H1 (cell line): ENCODE results near the gene SLC25A11. TPM values are rescaled to one million over a fixed set of nuclear protein-coding genes. Genes with fewer than 3 reads are reported as not detected.

Source experiments
- CTCF ChIA-PET: fragments of 300-600 bp; sonication (Branson Sonifier 250); formaldehyde crosslinking; loops from one replicate; lab custom pipeline; 2021; ENCODE audit not compliant: partially characterized antibody; lab: Charles Lee
- POLR2A ChIA-PET: fragments of 300-600 bp; sonication (Branson Sonifier 250); formaldehyde crosslinking; loops from one replicate; lab custom pipeline; 2021; ENCODE audit warnings: inconsistent platforms; ENCODE audit not compliant: partially characterized antibody; lab: Charles Lee
- DNase-seq, 2 experiments: peaks; one replicate each; pipeline versions ENCODE4 v3.0.0 to v3.0.0-alpha.2; 2010 to 2022; ENCODE audit warnings: low spot score in 2 of 2, low read depth in 1 of 2, mixed read lengths in 1 of 2
- FAIRE-seq: peaks from 2 replicates; lab custom pipeline; 2011; peaks lifted over from hg19 to GRCh38; lab: Jason Lieb, UNC
- H2AFZ ChIP-seq: 2 replicates; pipeline ENCODE4 v1.8.1; 2012; ENCODE audit warnings: low read length, inconsistent platforms
- H2AK5ac ChIP-seq: 2 replicates; pipeline ENCODE4 v1.6.1; 2013; ENCODE audit warnings: low read depth, low read length
- H2BK120ac ChIP-seq: replicated peaks from 2 replicates; pipeline ENCODE3; 2013; ENCODE audit warnings: low read depth, low read length, inconsistent platforms
- H2BK12ac ChIP-seq: 2 replicates; pipeline ENCODE4 v1.6.1; 2013; ENCODE audit warnings: low read depth, low read length
- H2BK15ac ChIP-seq: 2 replicates; pipeline ENCODE4 v1.6.1; 2013; ENCODE audit warnings: low read length
- H2BK20ac ChIP-seq: 2 replicates; pipeline ENCODE4 v1.6.1; 2013; ENCODE audit warnings: low read length
- H2BK5ac ChIP-seq: 2 replicates; pipeline ENCODE4 v1.6.1; 2013; ENCODE audit warnings: low read depth, low read length
- H3K14ac ChIP-seq: 2 replicates; pipeline ENCODE4 v1.6.1; 2013; ENCODE audit warnings: inconsistent platforms; ENCODE audit not compliant: insufficient read length
- H3K18ac ChIP-seq: 2 replicates; pipeline ENCODE4 v1.6.1; 2013; ENCODE audit warnings: low read length; ENCODE audit errors: extremely low read depth
- H3K23ac ChIP-seq: 2 replicates; pipeline ENCODE4 v1.6.1; 2013; ENCODE audit warnings: inconsistent platforms; ENCODE audit not compliant: insufficient read length
- H3K23me2 ChIP-seq: 2 replicates; pipeline ENCODE4 v1.6.1; 2013; ENCODE audit warnings: low read depth, low read length
- H3K27ac ChIP-seq: 2 replicates; pipeline ENCODE4 v1.6.1; 2011; ENCODE audit warnings: low read depth, low read length, inconsistent platforms
- H3K27me3 ChIP-seq, 4 experiments: replicated peaks in 1 of 4; 1 replicate in 1 of 4; 2 replicates in 3 of 4; pipeline versions ENCODE4 v1.6.1 to v1.8.1; 2011 to 2013; ENCODE audit warnings: low read length in 3 of 4, mild to moderate bottlenecking in 3 of 4, inconsistent platforms in 2 of 4, mixed read lengths in 2 of 4, moderate library complexity in 1 of 4; ENCODE audit not compliant: control insufficient read depth in 3 of 4, insufficient read depth in 3 of 4; ENCODE audit errors: extremely low read depth in 1 of 4
- H3K36me3 ChIP-seq, 4 experiments: 2 replicates each; pipeline versions ENCODE4 v1.6.1 to v1.8.1; 2011 to 2013; ENCODE audit warnings: mild to moderate bottlenecking in 4 of 4, low read length in 3 of 4, moderate library complexity in 2 of 4, control low read depth in 1 of 4, inconsistent platforms in 1 of 4; ENCODE audit not compliant: insufficient read depth in 4 of 4, control insufficient read depth in 2 of 4
- H3K4ac ChIP-seq: replicated peaks from 2 replicates; pipeline ENCODE3; 2013; ENCODE audit warnings: low read length, low read depth, mixed read lengths, inconsistent platforms; ENCODE audit not compliant: insufficient read length
- H3K4me1 ChIP-seq, 4 experiments: replicated peaks in 1 of 4; 1 replicate in 1 of 4; 2 replicates in 3 of 4; pipeline versions ENCODE4 v1.6.1 to v1.8.1; 2011 to 2013; ENCODE audit warnings: low read length in 3 of 4, inconsistent platforms in 2 of 4, mixed read lengths in 1 of 4; ENCODE audit not compliant: insufficient read depth in 4 of 4, control insufficient read depth in 3 of 4
- H3K4me2 ChIP-seq, 2 experiments: 2 replicates each; pipeline versions ENCODE4 v1.6.1 to v1.8.1; 2011 to 2013; ENCODE audit warnings: low read depth in 2 of 2, low read length in 2 of 2, control low read depth in 1 of 2, inconsistent platforms in 1 of 2, mild to moderate bottlenecking in 1 of 2; ENCODE audit not compliant: insufficient read depth in 1 of 2
- H3K4me3 ChIP-seq, 4 experiments: fragments of 200-600, 300-600 bp in 1 of 4; sonication (generic), shearing (Covaris generic), sonication (Bioruptor Twin) in 1 of 4; 2 replicates each; pipeline versions ENCODE4 v1.5.1 to v1.8.1; 2011 to 2016; ENCODE audit warnings: low read length in 4 of 4, low read depth in 3 of 4, control low read depth in 2 of 4, inconsistent platforms in 2 of 4, mild to moderate bottlenecking in 2 of 4, mixed read lengths in 1 of 4, moderate library complexity in 1 of 4; ENCODE audit not compliant: insufficient read depth in 2 of 4; ENCODE audit errors: extremely low read depth in 1 of 4
- H3K56ac ChIP-seq: replicated peaks from 2 replicates; pipeline ENCODE3; 2013; ENCODE audit warnings: low read depth, mild to moderate bottlenecking, mixed read lengths, low read length, inconsistent platforms; ENCODE audit not compliant: insufficient read length
- H3K79me1 ChIP-seq: 2 replicates; pipeline ENCODE4 v1.6.1; 2013; ENCODE audit warnings: low read depth, low read length, control low read depth
- H3K79me2 ChIP-seq, 2 experiments: 2 replicates each; pipeline versions ENCODE4 v1.6.1 to v1.8.1; 2012 to 2013; ENCODE audit warnings: low read length in 2 of 2, mild to moderate bottlenecking in 2 of 2, inconsistent platforms in 1 of 2; ENCODE audit not compliant: insufficient read depth in 2 of 2, control insufficient read depth in 1 of 2
- H3K9ac ChIP-seq, 4 experiments: replicated peaks in 1 of 4; 1 replicate in 1 of 4; 2 replicates in 3 of 4; pipeline versions ENCODE4 v1.6.1 to v1.8.1; 2011 to 2013; ENCODE audit warnings: low read depth in 3 of 4, low read length in 3 of 4, control low read depth in 2 of 4, mild to moderate bottlenecking in 2 of 4, moderate library complexity in 2 of 4, inconsistent platforms in 1 of 4; ENCODE audit errors: extremely low read depth in 1 of 4
- H3K9me3 ChIP-seq, 2 experiments: 2 replicates each; pipeline versions ENCODE4 v1.6.1 to v1.8.1; 2012 to 2013; ENCODE audit warnings: mild to moderate bottlenecking in 2 of 2, moderate library complexity in 2 of 2, control low read depth in 1 of 2, inconsistent platforms in 1 of 2, low read depth in 1 of 2, low read length in 1 of 2, mixed read lengths in 1 of 2; ENCODE audit not compliant: insufficient read depth in 2 of 2
- H4K20me1 ChIP-seq, 2 experiments: replicated peaks in 1 of 2; 2 replicates each; pipeline versions ENCODE3 to v1.8.1; 2011 to 2013; ENCODE audit warnings: inconsistent platforms in 2 of 2, low read length in 2 of 2, mild to moderate bottlenecking in 1 of 2; ENCODE audit not compliant: insufficient read depth in 2 of 2, control insufficient read depth in 1 of 2
- H4K5ac ChIP-seq: 2 replicates; pipeline ENCODE4 v1.6.1; 2013; ENCODE audit warnings: low read length, low read depth, mixed read lengths, inconsistent platforms; ENCODE audit not compliant: insufficient read length
- H4K8ac ChIP-seq: 2 replicates; pipeline ENCODE4 v1.8.0; 2013; ENCODE audit warnings: mild to moderate bottlenecking, moderate library complexity, low read length, inconsistent platforms; ENCODE audit not compliant: insufficient read depth; ENCODE audit errors: extremely low read depth
- H4K91ac ChIP-seq: replicated peaks from 2 replicates; pipeline ENCODE3; 2013; ENCODE audit warnings: low read length, mixed read lengths, inconsistent platforms; ENCODE audit not compliant: insufficient read length
- BRCA1 ChIP-seq: IDR thresholded peaks from 2 replicates; pipeline ENCODE4 v1.6.1; 2012; ENCODE audit warnings: low read depth, low read length, improper control_type of control experiment
- CBX5 ChIP-seq: fragments of 300-800, 300-1000 bp; sonication (generic); IDR thresholded peaks from 2 replicates; pipeline ENCODE4 v1.7.1; 2016; ENCODE audit warnings: antibody characterized with exemption, low read length, low read depth
- CTBP2 ChIP-seq: IDR thresholded peaks from 2 replicates; pipeline ENCODE4 v1.7.0; 2011; ENCODE audit warnings: borderline replicate concordance, mild to moderate bottlenecking, moderate library complexity, mixed read lengths, low read length; ENCODE audit not compliant: insufficient read depth, insufficient read length
- GABPA ChIP-seq: IDR thresholded peaks from 2 replicates; pipeline ENCODE4 v1.6.1; 2011; ENCODE audit warnings: mild to moderate bottlenecking, low read length, moderate library complexity, borderline replicate concordance; ENCODE audit not compliant: insufficient read depth
- PHF8 ChIP-seq: fragments of 200-600 bp; sonication (generic); conservative IDR thresholded peaks from 2 replicates; pipeline ENCODE4 v1.7.1; 2012; ENCODE audit warnings: low read depth, mild to moderate bottlenecking, inconsistent platforms, low read length, moderate library complexity
- RAD21 ChIP-seq, 2 experiments: IDR thresholded peaks in 1 of 2; conservative IDR thresholded peaks in 1 of 2; 2 replicates each; pipeline ENCODE4 v1.6.1; 2011; ENCODE audit warnings: low read depth in 2 of 2, low read length in 2 of 2, improper control_type of control experiment in 1 of 2, inconsistent platforms in 1 of 2, mild to moderate bottlenecking in 1 of 2, moderate library complexity in 1 of 2
- RBBP5 ChIP-seq: IDR thresholded peaks from 2 replicates; pipeline ENCODE4 v1.7.1; 2012; ENCODE audit warnings: low read depth, mild to moderate bottlenecking, inconsistent platforms, low read length, moderate library complexity, borderline replicate concordance
- SP2 ChIP-seq: IDR thresholded peaks from 2 replicates; pipeline ENCODE4 v1.6.1; 2012; ENCODE audit warnings: mild to moderate bottlenecking, low read length, inconsistent platforms
- TAF7 ChIP-seq: optimal IDR thresholded peaks from 2 replicates; pipeline ENCODE3; 2011; ENCODE audit warnings: low read depth, mild to moderate bottlenecking, inconsistent platforms, low read length, moderate library complexity, borderline replicate concordance
- YY1 ChIP-seq: IDR thresholded peaks from 2 replicates; pipeline ENCODE4 v1.6.1; 2011; ENCODE audit warnings: low read depth, mild to moderate bottlenecking, low read length
- WGBS, 2 experiments: shearing (Covaris generic) in 1 of 2; methylation state at CpG; one replicate each; pipeline versions ENCODE4 v1.1.6 to v1.1.7; 2013 to 2015; ENCODE audit warnings: low lambda C conversion rate in 2 of 2, mixed read lengths in 2 of 2, inconsistent platforms in 1 of 2, low coverage in 1 of 2, missing lambda C conversion rate in 1 of 2; ENCODE audit not compliant: insufficient replicate concordance in 2 of 2, insufficient coverage in 1 of 2, insufficient read length in 1 of 2; ENCODE audit errors: extremely low coverage in 1 of 2, missing lambda C conversion rate in 1 of 2; 5-methylcytosine and 5-hydroxymethylcytosine counted together
- polyA plus RNA-seq, 7 experiments: library from polyadenylated mRNA; depleted of rRNA in 3 of 7; stranded (reverse) in 5 of 7; unstranded in 2 of 7; fragments of >200 nt in 5 of 7; fragments of 200-250 nt in 2 of 7; gene quantifications; 1 replicate in 5 of 7; 2 replicates in 1 of 7; 4 replicates in 1 of 7; pipeline versions ENCODE4 v1.2.1 to v1.2.3, GENCODE V29; 2011 to 2013; ENCODE audit warnings: missing spikeins in 2 of 7, mixed read lengths in 2 of 7
- total RNA-seq: library from RNA; stranded (reverse); fragmentation: NEBNext Ultra II Directional; extraction: Animal tissue kit (Norgen Biotek cat#: 25700); gene quantifications from 2 replicates; pipeline ENCODE4 v1.2.1, GENCODE V29; 2021

Gene SLC25A11
- total and polyA plus RNA-seq, 2 of the 8 experiments (the other 6 are each of a cell fraction or from before 2014, with no cell fraction given), result 55.9 to 97.0 TPM

DNA sequence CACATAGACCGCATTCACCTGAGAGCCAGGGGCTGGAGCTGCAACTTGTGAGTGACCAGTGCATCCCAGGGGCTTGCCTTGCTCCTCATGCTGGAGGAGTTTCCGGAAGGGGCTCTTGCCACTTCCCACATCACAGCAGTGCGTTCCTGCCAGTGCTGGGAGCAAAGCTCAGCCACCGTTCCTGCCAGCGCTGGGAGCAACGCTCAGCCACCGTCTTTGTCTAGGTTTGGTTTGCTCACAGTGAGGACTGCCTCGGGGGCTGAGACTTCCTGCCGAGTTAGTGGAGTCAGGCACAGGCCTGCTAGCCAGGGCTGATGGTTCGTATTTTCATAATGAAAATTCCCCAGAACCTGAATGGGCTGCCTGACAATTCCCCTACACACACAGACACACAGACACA, 31.5 kb downstream of the SLC25A11 start:
- Histone ChIP-seq H3K14ac (no peak overlapping the region), H3K79me2 (no peaks in the 10 kb centered on the region), H2BK120ac (peak overlapping the region; percentile 43), H4K91ac (peak overlapping the region; percentile 93), H3K9me3 (no peaks in the 10 kb centered on the region), H3K56ac (peak overlapping the region; percentile 75), H3K79me1 (no peaks in the 10 kb centered on the region), H3K23me2 (peaks cover 6% of the 10 kb centered on the region; the same call in 1 of the 2 replicates), H2BK5ac (peak overlapping the region; percentile 88; the same call in 1 of the 2 replicates), H3K4me1 (peaks cover 2 to 12% (median 4%) of the 10 kb centered on the region in 4 experiments; a peak in 6 of 7 replicates), H2BK15ac (peak overlapping the region; percentile 92; the same call in 1 of the 2 replicates), H2AFZ (0 out of 2 replicates have a peak overlapping the region, but pooled peaks have one; percentile 3), H3K4me3 (no peak overlapping the region), H3K4ac (no peak overlapping the region), H2AK5ac (peak overlapping the region; percentile 84; the same call in 1 of the 2 replicates), H3K18ac (peak overlapping the region; percentile 38; the same call in 1 of the 2 replicates), H3K27ac (no peak overlapping the region), H3K23ac (no peak overlapping the region), H3K9ac (no peak overlapping the region), H4K8ac (peak overlapping the region; percentile 60), H2BK12ac (peak overlapping the region; percentile 95; the same call in 1 of the 2 replicates), H4K20me1 (peaks cover 0 to 3% of the 10 kb centered on the region in 2 experiments), H4K5ac (peak overlapping the region; percentile 4), H3K36me3 (no peaks in the 10 kb centered on the region), H2BK20ac (peak overlapping the region; percentile 66; the same call in 1 of the 2 replicates), H3K4me2 (peak overlapping the region in 1 of 2 experiments; percentile 3; a peak in 1 of 4 replicates), H3K27me3 (no peaks in the 10 kb centered on the region)
- POLR2A ChIA-PET, result interaction anchor here (0.7 to 4.4 kb wide), 12 partner anchors 12 to 200 kb away, joined by 3 to 23 read pairs (median 10); partner anchors contain the start of genes PFN1, RNF167, SLC25A11 and SPAG7
- DNase-seq, result no peak
- WGBS, 2 experiments, result 63% methylated on average over 10 of the region's 10 CpGs; no CpG with 5 or more reads in 1 of the 2 experiments
- CTCF ChIA-PET, result interaction anchor here (0.6 to 3.4 kb wide), 28 partner anchors 9 to 292 kb away, joined by 3 to 33 read pairs (median 4); partner anchors contain the start of genes C17orf107, CAMTA2, ENO3 and RNF167
- FAIRE-seq, result no peak
- no peak for TF ChIP-seq RAD21 (IDR thresholded peaks at IDR 0.05 in 1 of 2, conservative IDR thresholded peaks at IDR 0.05 in 1 of 2; ENCODE audit: low read depth in 2 of 2, low read length in 2 of 2)
- TF ChIP-seq CBX5, result no peak
- no peak for TF ChIP-seq TAF7
- TF ChIP-seq BRCA1, result no peak
- no peak for TF ChIP-seq CTBP2
- TF ChIP-seq RBBP5, result no peak
- no peak for TF ChIP-seq PHF8
- no peak for TF ChIP-seq YY1
- TF ChIP-seq GABPA, result no peak
- no peak for TF ChIP-seq SP2
